Right lung (tissue), 10 donors: ENCODE measurements around the gene OR10A7. TPM values are rescaled to one million over a fixed set of nuclear protein-coding genes. Genes with fewer than 3 reads are reported as not detected.
"Not testable (repeated sequence)": the region's sequence is repeated elsewhere in the genome, so short reads cannot be mapped to it uniquely, and the experiment has no call there.

Source experiments
- DNase-seq, 2 donors: peaks; one replicate each; pipeline ENCODE4 v3.0.0-alpha.2; 2013
- long read RNA-seq, 8 donors: transcript quantifications; one replicate each; lab custom pipeline, GENCODE V29; 2026
- polyA plus RNA-seq, 5 donors: library from polyadenylated mRNA; unstranded; fragments of 120-200 nt; gene quantifications; one replicate each; pipeline versions ENCODE4 v1.2.1 to v1.2.3, GENCODE V29; 2013; ENCODE audit warnings: inconsistent platforms in 1 of 5, low replicate concordance in 1 of 5; ENCODE audit not compliant: insufficient read length in 5 of 5, insufficient read depth in 1 of 5

OR10A7 gene, protein sequence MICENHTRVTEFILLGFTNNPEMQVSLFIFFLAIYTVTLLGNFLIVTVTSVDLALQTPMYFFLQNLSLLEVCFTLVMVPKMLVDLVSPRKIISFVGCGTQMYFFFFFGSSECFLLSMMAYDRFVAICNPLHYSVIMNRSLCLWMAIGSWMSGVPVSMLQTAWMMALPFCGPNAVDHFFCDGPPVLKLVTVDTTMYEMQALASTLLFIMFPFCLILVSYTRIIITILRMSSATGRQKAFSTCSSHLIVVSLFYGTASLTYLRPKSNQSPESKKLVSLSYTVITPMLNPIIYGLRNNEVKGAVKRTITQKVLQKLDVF
- not detected for polyA plus RNA-seq
- long read RNA-seq, donor 1, result 0 reads
- long read RNA-seq, donor 2, result 0 reads
- long read RNA-seq, donor 3, result 0 reads
- long read RNA-seq, donor 4, result 0 reads
- long read RNA-seq, donor 5, result 0 reads
- long read RNA-seq, donor 6, result 0 reads
- long read RNA-seq, donor 7, result 0 reads
- long read RNA-seq, donor 8, result 0 reads

DNA sequence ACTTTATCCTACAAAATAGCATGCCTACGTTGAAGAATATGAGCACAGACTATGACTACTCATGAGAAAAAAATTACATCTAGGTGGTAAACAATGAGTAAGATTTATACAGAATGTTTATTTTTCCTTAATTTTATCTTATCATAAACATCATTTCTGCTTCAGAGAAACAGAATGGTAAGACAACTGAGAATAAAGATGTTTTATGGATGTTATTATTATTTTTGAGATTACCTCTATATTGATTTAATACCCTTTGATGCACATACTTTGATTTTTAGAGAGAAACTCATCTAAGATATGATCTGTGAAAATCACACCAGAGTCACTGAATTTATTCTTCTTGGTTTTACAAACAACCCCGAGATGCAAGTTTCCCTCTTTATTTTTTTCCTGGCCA, at the start of gene OR10A7:
Gene OR10A7, plus strand, starts transcription at position 301 of the 400 bp plus-strand sequence. Its CDS starts 0 bp downstream, at position 301.
- no peak for DNase-seq

DNA sequence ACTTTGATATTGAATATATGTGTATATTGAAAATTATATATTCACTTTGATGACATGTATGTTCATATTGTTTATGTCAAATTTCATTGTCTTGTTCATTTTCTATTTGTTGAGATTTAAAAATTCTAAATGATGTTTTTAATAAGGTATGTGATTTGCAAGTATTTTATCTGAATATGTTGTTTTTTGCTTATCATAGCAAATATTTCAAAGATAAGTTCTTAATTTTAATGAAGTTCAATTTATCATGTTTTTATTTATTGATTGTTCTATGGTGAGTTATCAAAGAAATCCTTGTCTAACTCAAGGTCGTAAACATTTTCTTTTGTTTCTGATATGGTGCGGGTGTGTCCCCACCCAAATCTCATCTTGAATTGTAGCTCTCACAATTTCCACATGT, 49.4 kb upstream of the OR10A7 start:
- DNase-seq, result no peak

DNA sequence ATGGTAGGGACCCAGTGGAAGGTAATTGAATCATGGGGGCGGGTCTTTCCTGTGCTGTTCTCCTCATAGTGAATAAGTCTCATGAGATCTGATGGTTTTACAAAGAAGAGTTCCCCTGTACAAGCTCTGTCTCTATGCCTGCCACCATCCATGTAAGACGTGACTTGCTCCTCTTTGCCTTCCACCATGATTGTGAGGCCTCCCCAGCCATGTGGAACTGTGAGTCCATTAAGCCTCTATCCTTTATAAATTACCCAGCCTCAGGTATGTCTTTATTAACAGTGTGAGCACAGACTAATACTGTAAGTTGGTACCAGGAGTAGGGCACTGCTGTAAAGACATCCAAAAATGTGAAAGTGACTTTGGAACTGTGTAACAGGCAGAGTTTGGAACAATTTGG, 49.0 kb upstream of the OR10A7 start:
- not testable (repeated sequence) for DNase-seq

DNA sequence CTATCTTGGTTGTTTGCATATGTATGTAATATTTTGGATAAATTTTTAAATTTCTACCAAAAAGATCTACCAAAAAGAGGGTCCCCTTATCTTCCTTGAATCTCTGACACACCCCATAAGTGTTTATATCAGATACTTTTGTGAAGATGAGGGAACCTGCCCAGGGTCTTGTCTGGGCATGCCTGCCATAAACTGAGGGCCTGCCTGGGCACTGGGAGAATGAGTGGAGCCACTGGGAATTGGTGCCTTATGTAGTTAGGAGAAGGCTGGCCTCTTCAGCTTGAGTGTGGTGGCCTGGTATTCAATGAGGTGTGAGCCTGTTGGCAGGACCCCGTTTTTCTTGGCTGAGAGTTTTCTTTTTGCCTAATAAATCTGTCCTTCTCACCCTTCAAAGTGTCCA, 48.1 kb upstream of the OR10A7 start:
- no peak for DNase-seq

DNA sequence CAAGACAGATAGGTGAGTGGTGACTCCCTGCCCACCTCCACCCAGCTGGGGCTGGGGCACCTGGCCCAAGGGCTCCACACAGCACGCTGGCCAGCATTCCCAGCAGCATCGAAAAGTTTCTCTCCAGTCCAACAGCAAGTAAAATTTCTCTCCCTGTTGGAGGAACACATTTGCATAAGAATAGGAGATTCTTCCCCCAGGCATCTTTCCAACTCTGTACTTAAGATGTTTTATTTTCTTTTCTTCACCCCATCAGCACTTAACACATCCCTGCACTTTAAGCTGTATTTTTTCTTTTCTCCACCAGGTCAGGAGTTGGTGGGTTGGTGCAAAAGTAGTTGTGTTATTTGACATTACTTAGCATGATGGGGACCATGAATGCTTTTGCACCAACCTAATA, 47.4 kb upstream of the OR10A7 start:
- DNase-seq, result no peak

DNA sequence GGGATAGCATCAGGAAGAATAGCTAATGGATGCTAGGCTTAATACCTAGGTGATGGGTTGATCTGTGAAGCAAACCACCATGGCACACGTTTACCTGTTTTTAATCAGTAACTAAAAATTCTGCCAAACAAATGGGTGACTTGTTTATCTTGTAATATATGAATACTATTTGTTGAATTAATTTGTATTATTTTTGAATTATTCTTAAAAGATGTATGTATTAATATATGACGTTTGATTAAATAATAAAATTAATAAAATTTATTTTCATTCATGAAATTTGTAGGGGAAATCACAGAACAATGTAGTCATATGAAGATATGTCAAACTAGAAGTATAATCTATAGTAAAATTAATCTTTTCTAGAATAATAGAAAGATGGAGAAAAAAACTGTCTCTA, 32.3 kb upstream of the OR10A7 start:
- no peak for DNase-seq

DNA sequence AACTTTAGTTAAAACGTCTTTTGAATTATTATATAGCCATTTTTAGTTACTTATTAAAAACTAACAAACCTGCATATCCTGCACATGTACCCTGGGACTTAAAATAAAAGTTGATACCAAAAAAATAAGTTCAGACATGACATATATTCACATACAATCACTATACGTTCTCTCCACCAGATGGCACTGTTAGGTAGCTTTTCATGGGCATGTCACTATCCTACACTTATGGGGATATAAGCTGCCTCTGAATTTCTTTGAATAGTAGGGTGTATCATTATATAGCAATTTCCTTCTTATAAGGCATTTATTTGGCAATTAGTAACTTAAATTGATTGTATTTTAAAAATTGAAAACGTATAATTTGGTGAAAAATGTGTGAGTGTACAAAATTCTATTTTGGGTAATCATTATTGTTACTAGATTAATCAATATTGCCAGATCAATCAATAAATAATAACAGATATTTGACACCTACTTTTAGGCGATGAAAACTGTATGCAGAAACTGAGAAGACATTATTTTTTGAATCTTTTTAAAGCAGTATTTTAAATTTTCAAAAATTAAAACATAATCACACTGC, 31.8 kb upstream of the OR10A7 start:
- DNase-seq, result peak; percentile 51 to 73

DNA sequence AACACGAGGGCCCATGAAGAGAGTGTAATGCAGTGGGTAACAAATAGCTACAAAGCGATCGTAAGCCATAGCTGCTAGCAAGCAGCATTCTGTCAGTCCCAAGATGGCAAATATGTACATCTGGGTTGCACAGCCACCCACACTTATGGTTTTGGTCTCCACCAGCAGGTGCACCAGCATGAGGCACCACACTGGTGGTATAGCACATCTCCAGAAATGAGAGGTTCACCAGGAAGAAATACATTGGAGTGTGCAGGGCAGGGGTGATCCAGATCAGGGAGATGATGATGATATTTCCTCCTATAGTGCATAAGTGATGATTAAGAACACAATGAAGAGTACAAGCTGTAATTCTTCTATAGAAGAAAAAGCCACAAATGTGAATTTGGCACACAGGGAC, 26.4 kb upstream of the OR10A7 start:
- DNase-seq, result no peak

DNA sequence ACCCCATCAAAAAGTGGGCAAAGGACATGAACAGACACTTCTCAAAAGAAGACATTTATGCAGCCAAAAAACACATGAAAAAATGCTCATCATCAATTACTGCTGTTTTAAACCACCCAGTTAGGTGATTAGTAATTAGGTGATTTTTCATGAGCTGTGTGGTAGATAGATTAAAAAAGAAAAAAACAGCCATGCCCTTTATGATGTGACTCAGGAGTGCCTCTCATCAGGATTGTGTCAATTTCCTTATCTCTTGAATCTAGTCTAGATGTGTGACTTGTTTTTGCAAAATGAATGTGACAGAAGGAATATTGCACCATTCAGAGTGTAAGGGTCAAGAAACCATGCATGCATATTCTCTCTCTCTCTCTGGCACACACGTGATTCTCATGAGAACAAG, 5.7 kb downstream of the OR10A7 start:
- no peak for DNase-seq

DNA sequence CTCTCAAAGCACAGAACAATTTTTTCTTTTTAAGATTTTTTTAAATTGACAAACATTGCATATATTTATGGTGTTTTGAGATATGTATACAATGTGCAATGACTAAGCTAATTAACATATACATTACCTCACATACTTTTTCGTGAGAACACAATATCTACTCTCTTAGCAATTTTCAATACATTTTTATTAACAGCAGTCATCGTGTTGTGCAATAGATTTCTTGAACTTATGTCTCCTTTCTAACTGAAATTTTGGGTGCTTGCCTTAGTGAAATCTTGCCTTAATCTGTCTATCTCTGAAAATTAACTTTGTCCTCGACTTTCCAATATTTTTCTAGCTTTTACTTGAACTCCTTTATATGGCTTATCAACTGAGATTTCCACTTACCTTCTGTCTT, 6.8 kb downstream of the OR10A7 start:
- DNase-seq, result no peak

DNA sequence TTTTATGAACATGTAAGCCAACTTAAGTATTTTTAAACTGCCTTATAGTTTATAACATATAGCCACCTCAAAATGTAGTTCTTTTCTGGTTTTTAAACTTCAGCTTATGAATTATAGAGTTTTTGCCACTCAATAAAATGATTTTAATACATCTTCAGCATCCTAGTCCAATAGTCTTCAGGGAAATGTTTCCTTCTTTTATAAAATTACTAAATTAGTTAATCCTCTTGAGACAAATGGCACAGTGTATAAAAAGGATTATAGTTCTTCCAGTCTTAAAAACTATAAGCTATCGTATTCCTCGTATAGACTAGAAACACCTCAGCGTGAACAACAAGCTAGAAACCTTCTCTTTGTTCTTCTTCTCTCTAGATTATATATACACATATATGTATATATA, 23.5 kb downstream of the OR10A7 start, which contains the start of gene OR6C74:
Gene OR6C74, plus strand, starts transcription at position 301 of the 400 bp plus-strand sequence. CDS start 2,679 bp downstream, outside the sequence.
- no peak for DNase-seq

DNA sequence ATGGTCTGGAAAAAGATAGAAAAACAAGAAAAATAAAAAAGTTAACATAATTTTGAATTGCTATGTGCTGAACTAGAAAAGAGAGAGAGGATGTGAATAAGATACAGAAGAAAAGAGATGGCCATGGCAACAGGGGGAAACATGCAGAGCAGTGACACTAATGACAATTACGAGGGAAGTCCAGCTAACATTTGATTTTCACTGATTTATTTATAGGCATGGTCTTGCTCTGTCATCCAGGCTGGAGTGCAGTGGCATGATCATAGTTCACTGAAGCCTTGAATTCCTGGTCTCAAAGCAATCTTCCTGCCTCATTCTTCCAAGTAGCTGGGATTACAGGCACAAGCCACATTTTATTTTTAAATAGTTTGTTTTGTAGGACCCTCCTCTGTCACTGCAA, 25.3 kb downstream of the OR10A7 start:
- DNase-seq, result no peak

DNA sequence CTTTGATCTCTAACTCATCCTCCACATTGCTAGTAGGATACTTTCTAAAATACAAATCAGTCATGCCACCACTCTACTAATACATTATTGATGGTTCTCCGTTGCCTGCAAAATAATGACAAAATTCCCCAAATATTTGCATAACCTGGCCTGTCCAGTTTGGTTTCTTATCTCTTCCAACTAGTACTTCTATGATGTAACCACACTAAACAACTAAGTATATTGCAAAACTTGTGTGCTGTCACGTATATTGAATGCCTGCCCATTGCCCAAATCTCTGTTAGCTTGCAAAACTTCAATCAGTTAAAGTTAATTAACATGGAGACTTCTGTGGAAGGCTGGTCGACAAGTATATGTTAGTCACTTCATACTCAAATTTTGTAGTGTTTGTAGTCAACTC, 30.1 kb downstream of the OR10A7 start:
- peak in 1 of 2 donors; percentile 1 for DNase-seq

DNA sequence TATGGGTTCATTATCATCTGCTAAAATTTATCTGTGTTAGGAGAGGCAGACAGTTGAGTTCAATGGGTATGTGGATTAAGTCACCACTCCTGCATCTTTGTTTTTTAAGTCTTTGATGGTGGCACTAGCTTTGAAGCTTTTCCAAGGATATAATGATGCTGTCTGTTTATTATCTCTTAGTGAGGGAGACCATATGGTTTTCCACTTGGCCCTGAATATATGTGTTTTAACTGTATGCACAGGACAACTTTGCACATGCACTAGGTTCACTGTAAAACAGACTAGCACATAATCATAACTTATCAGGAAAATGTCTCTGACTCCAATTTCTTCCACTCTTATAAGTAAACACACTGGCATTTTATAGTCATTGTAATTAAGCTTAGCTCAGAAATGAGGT, 32.5 kb downstream of the OR10A7 start:
- DNase-seq, result peak; percentile 35 to 42

DNA sequence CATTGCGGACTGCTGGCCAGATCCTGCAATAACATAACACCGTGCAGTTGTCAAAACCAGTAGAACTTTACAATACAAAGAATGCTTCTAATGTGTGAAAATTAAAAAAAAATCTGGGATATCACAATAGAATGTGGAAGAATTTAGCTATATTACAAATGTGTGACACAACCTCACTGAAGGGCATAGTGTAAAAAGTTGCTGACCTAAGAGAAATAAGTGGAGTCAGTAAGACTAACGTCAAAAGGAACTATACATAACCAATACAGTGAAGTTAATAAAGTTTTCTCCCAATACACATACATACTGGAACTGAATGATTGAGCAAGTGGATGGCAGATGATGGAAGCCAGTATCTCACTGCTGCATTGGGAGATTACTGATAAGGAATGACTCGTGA, 36.0 kb downstream of the OR10A7 start:
- DNase-seq, result no peak

DNA sequence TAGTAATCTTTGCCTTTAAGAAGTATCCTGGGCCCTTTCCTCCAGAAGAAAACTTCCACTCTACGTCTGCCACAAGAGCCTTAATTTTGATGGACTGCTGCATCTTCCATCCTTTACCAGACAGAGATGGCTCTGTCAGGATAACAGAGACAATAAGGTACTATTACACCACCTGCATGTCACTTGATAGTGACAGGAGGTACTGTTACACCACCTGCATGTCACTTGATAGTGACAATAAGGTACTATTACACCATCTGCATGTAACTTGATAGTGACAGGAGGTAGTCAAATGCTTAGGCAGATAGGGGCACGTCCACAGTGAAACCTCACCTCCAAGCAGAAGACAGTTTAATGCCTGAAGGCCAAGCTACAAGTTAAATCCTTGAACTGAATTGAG, 37.5 kb downstream of the OR10A7 start:
- DNase-seq, result no peak

Other genes starting within 250 kb of the OR10A7 start
- 1 to 10 TPM in 2 of 5 donors, under 1 TPM in 3; 0.73 to 1.3 (median 0.86) TPM for gene TESPA1, start 236.3 kb upstream of the OR10A7 start, polyA plus RNA-seq
- gene NEUROD4, start 201.1 kb upstream of the OR10A7 start, polyA plus RNA-seq, result under 1 TPM in 2 of 5 donors, not detected in 3; 0.04 to 0.09 TPM
- gene OR9K2, start 94.6 kb upstream of the OR10A7 start, polyA plus RNA-seq, result not detected
- gene OR6C74, start 23.6 kb downstream of the OR10A7 start, polyA plus RNA-seq, result not detected
- under 1 TPM in 1 of 5 donors, not detected in 4; 0.12 TPM for gene OR6C6, start 75.5 kb downstream of the OR10A7 start, polyA plus RNA-seq
- not detected for gene OR6C1, start 93.3 kb downstream of the OR10A7 start, polyA plus RNA-seq
- gene OR6C3, start 109.7 kb downstream of the OR10A7 start, polyA plus RNA-seq, result not detected
- under 1 TPM; 0.05 to 0.08 (median 0.06) TPM for gene OR6C75, start 141.9 kb downstream of the OR10A7 start, polyA plus RNA-seq
- not detected for gene OR6C65, start 179.5 kb downstream of the OR10A7 start, polyA plus RNA-seq
- not detected for gene OR6C76, start 205.2 kb downstream of the OR10A7 start, polyA plus RNA-seq
- gene OR6C2, start 223.1 kb downstream of the OR10A7 start, polyA plus RNA-seq, result not detected
- not detected for gene OR6C70, start 249.1 kb downstream of the OR10A7 start, polyA plus RNA-seq